ENCODE results near the gene NPAS2.

GRCh38 chr2:100818003-100818605 is 1.8 kb upstream of the NPAS2 start:
- TF ChIP-seq, protein P1, sequence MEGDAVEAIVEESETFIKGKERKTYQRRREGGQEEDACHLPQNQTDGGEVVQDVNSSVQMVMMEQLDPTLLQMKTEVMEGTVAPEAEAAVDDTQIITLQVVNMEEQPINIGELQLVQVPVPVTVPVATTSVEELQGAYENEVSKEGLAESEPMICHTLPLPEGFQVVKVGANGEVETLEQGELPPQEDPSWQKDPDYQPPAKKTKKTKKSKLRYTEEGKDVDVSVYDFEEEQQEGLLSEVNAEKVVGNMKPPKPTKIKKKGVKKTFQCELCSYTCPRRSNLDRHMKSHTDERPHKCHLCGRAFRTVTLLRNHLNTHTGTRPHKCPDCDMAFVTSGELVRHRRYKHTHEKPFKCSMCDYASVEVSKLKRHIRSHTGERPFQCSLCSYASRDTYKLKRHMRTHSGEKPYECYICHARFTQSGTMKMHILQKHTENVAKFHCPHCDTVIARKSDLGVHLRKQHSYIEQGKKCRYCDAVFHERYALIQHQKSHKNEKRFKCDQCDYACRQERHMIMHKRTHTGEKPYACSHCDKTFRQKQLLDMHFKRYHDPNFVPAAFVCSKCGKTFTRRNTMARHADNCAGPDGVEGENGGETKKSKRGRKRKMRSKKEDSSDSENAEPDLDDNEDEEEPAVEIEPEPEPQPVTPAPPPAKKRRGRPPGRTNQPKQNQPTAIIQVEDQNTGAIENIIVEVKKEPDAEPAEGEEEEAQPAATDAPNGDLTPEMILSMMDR (IDR thresholded peaks at IDR 0.05), result no peak
- TF ChIP-seq POLR2A (IDR thresholded peaks at IDR 0.05), result no peak

All from tibial nerve (tissue), 3 donors.